ENCODE measurements around the gene COL4A4. TPM values are rescaled to one million over a fixed set of nuclear protein-coding genes. Genes with fewer than 3 reads are reported as not detected.

COL4A4 gene
- total and polyA plus RNA-seq, 2 donors (not counting 3 experiments of a cell fraction or from before 2014, with no cell fraction given) = not detected

DNA sequence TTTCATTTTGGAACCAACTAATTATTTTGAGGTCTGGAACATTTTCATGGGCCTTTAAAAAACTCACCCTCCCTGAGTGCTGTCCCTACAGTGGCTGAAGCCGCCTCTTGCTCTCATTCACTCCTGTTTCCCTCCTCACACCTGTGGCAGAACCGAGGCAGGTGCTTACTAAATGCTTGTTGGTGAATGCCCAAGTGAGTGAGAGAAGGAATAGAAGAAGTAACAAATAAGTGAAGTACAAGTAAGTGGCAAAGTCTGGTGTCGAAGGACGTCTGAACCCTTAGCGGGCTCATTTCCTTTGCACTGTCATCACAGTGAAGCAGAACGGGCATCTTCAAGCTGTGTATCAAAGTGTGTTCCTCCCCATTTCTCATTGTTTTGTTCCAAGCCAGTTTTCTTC is 192.9 kb downstream of the COL4A4 start:
- dilution Hi-C loops (cut with MboI; ENCODE audit: extremely low pct_ligation_motif_present, low sequenced_read_pairs) = no loop called here
- Histone ChIP-seq H3K9me3 (replicated peaks; ENCODE audit: control insufficient read depth, insufficient read depth, low read length) (no peaks in the 10 kb centered on the region), H3K27me3 (ENCODE audit: control insufficient read depth in 2 of 2, insufficient read depth in 2 of 2, low read length in 2 of 2) (no peaks in the 10 kb centered on the region), H3K79me2 (ENCODE audit: control insufficient read depth, insufficient read depth, low read length) (no peaks in the 10 kb centered on the region), H3K4me2 (ENCODE audit: insufficient read depth, low read length) (no peak overlapping the region), H3K27ac (ENCODE audit: insufficient read depth, low read depth, low read length) (no peak overlapping the region), H2AFZ (ENCODE audit: low read depth, low read length) (no peak overlapping the region), H3K4me1 (ENCODE audit: control insufficient read depth, extremely low read depth, insufficient read depth, low read length) (no peaks in the 10 kb centered on the region), H3K9me1 (replicated peaks; ENCODE audit: control insufficient read depth, extremely low read depth, insufficient read depth, low read length) (no peaks in the 10 kb centered on the region), H3K9ac (replicated peaks; ENCODE audit: extremely low read depth, insufficient read depth, low read length) (no peak overlapping the region), H4K20me1 (replicated peaks; ENCODE audit: control insufficient read depth, extremely low read depth, insufficient read depth, low read length) (no peaks in the 10 kb centered on the region), H3K36me3 (ENCODE audit: control insufficient read depth in 2 of 2, extremely low read depth in 1 of 2, insufficient read depth in 2 of 2, low read length in 2 of 2) (no peaks in the 10 kb centered on the region), H3K4me3 (replicated peaks in 1 of 3; ENCODE audit: insufficient read depth in 1 of 3, low read depth in 1 of 3, low read length in 3 of 3) (no peak overlapping the region)
- DNase-seq (ENCODE audit: low read depth, low spot score) = no peak
- POLR2A ChIA-PET = no interaction called here
- no TSS peak for BruUV-seq (replicated peaks)
- no peak for FAIRE-seq
- TF ChIP-seq EZH2 (IDR thresholded peaks at IDR 0.05; ENCODE audit: borderline replicate concordance, low read depth, low read length, severe bottlenecking) (no peak), POLR2A (IDR thresholded peaks at IDR 0.05; ENCODE audit: low read depth, low read length) (no peak), MYC (IDR thresholded peaks at IDR 0.05; ENCODE audit: low read depth, low read length) (no peak), GATA2 (IDR thresholded peaks at IDR 0.05; ENCODE audit: insufficient read depth, insufficient read length, low read depth, low read length) (no peak), JUN (IDR thresholded peaks at IDR 0.05; ENCODE audit: borderline replicate concordance, insufficient read depth, insufficient read length, low read depth) (no peak), POLR2AphosphoS5 (IDR thresholded peaks at IDR 0.05; ENCODE audit: insufficient read depth, low read depth, low read length) (no peak), FOS (IDR thresholded peaks at IDR 0.05; ENCODE audit: borderline replicate concordance, insufficient read depth, low read length) (no peak), MAX (IDR thresholded peaks at IDR 0.05; ENCODE audit: insufficient read depth, insufficient read length) (no peak)
- TF ChIP-seq, protein P1, sequence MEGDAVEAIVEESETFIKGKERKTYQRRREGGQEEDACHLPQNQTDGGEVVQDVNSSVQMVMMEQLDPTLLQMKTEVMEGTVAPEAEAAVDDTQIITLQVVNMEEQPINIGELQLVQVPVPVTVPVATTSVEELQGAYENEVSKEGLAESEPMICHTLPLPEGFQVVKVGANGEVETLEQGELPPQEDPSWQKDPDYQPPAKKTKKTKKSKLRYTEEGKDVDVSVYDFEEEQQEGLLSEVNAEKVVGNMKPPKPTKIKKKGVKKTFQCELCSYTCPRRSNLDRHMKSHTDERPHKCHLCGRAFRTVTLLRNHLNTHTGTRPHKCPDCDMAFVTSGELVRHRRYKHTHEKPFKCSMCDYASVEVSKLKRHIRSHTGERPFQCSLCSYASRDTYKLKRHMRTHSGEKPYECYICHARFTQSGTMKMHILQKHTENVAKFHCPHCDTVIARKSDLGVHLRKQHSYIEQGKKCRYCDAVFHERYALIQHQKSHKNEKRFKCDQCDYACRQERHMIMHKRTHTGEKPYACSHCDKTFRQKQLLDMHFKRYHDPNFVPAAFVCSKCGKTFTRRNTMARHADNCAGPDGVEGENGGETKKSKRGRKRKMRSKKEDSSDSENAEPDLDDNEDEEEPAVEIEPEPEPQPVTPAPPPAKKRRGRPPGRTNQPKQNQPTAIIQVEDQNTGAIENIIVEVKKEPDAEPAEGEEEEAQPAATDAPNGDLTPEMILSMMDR (IDR thresholded peaks at IDR 0.05; ENCODE audit: extremely low read depth in 1 of 2, insufficient read depth in 1 of 2, low read depth in 1 of 2, low read length in 2 of 2) = no peak
- CTCF ChIA-PET = no interaction called here
- intact Hi-C loops (cut with micrococcal nuclease) = no loop called here
